ENCODE data around the gene BSN.

The BSN gene

DNA sequence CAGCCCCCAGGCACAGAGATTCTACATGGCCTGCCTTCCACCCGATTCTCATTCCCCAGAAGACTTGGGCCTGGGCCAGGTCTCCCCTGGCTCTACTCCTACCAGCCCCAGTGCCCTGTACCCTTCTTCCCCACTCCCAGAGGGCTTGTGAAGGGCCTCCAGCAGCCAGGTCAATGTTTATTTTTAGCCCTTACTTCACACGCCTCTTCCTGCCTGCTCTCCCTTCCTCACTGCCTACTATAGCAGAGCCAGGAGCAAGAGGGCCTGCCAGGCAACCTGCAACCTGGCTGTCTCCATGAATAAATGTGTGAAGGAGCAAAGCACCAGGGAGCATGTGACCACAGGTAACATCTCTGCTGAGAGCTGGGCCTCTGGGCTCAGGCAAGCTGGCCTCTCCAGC is 93.5 kb downstream of the BSN start:
- H3K4me3 ChIP-seq (ENCODE audit: control insufficient read depth, low read depth, low read length) = no peak overlapping the region
- no peak for DNase-seq (ENCODE audit: low read depth)
- TF ChIP-seq, protein P1, sequence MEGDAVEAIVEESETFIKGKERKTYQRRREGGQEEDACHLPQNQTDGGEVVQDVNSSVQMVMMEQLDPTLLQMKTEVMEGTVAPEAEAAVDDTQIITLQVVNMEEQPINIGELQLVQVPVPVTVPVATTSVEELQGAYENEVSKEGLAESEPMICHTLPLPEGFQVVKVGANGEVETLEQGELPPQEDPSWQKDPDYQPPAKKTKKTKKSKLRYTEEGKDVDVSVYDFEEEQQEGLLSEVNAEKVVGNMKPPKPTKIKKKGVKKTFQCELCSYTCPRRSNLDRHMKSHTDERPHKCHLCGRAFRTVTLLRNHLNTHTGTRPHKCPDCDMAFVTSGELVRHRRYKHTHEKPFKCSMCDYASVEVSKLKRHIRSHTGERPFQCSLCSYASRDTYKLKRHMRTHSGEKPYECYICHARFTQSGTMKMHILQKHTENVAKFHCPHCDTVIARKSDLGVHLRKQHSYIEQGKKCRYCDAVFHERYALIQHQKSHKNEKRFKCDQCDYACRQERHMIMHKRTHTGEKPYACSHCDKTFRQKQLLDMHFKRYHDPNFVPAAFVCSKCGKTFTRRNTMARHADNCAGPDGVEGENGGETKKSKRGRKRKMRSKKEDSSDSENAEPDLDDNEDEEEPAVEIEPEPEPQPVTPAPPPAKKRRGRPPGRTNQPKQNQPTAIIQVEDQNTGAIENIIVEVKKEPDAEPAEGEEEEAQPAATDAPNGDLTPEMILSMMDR (IDR thresholded peaks at IDR 0.05; ENCODE audit: control insufficient read depth, insufficient read depth, low read depth, low read length, missing control alignments) = no peak

DNA sequence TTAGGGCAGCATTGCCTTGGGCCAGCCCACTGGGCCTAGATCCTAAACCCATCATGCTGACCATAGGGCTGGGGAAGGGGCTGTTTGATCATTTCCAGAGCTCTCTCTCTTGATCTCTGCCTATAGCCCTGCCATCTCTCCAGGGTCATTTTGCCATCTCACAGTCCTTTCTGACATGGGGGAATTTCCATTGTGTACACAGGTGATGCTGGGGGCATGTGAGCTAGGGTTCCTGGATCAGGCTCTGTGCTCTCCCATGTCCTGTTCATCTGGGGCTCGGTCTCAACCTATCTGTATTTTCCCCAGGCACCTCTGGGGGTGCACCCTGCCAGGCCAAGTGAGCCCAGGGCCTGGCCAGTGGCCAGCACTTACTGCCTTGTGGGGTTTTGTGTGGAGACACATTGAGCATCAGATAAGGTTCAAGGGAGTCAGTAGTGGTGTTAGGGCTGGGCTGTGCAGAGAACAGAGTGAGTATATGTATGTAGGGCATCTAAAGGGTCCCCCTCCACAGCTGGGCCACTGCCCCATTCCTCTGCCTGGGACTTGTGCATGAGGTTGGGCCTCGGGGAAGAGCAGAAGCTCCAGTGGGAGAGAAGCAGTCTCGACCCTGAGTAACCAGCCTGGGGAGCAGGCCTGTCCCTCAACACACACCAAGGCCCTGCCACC is 94.2 kb downstream of the BSN start:
- no peak overlapping the region for H3K4me3 ChIP-seq (ENCODE audit: control insufficient read depth, low read depth, low read length)
- TF ChIP-seq, protein P1 (IDR thresholded peaks at IDR 0.05; ENCODE audit: control insufficient read depth, insufficient read depth, low read depth, low read length, missing control alignments) = no peak
- no peak for DNase-seq (ENCODE audit: low read depth)

DNA sequence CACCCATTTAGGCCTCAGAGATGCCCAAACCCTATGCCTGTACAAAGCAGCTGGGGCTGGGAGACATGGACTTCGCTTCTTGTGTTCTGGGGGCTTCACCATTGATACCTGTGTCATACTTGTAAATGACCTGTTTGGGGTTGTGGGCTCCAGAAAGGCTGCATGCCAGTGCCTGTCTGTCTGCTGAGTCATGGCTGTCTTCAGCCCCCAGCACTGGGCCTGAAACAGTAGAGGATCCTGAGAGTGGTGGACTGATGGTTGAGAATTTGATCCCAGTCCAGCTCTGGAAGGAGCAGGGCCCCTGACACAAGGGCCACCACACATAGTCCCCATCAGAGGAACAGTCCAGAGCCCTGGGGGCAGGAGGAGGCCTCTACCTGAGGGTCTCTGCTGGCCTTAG is 95.3 kb downstream of the BSN start:
- DNase-seq (ENCODE audit: low read depth) = no peak
- H3K4me3 ChIP-seq (ENCODE audit: control insufficient read depth, low read depth, low read length) = no peak overlapping the region
- TF ChIP-seq, protein P1 (IDR thresholded peaks at IDR 0.05; ENCODE audit: control insufficient read depth, insufficient read depth, low read depth, low read length, missing control alignments) = no peak

DNA sequence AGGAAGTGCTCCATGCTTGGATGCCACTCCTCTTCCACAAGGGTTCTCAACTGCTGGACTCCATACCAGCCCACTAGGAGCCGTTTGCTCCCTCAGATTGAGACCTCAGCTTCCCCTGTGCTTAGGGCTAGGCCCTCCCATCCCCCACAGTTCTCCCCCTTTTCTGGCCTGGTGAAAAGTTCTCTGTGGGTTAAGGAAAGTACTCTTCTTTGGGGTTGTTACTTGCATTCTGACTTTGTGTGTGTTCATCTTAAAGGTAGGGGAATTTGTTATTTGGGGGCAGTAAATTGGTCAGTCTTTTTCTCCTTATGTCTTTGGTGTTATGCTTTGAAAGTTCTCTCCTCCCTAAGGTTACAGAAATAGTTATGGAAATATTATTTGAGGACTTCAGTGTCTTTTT is 95.9 kb downstream of the BSN start:
- TF ChIP-seq, protein P1 (IDR thresholded peaks at IDR 0.05; ENCODE audit: control insufficient read depth, insufficient read depth, low read depth, low read length, missing control alignments) = no peak
- no peak for DNase-seq (ENCODE audit: low read depth)
- H3K4me3 ChIP-seq (ENCODE audit: control insufficient read depth, low read depth, low read length) = no peak overlapping the region

DNA sequence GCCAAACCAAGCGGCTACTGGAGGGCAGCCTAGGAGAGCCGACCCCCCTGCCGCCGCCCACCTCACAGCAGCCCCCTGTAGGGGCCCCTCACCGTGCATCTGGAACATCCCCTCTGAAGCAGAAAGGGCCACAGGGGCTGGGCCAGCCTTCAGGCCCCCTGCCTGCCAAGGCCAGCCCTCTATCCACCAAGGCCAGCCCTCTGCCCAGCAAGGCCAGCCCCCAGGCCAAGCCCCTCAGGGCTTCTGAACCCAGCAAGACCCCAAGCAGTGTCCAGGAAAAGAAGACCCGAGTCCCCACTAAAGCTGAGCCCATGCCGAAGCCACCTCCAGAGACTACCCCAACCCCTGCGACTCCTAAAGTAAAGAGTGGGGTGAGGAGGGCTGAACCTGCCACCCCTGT is 96.4 kb downstream of the BSN start:
- no peak overlapping the region for H3K4me3 ChIP-seq (ENCODE audit: control insufficient read depth, low read depth, low read length)
- TF ChIP-seq, protein P1 (IDR thresholded peaks at IDR 0.05; ENCODE audit: control insufficient read depth, insufficient read depth, low read depth, low read length, missing control alignments) = no peak
- DNase-seq (ENCODE audit: low read depth) = no peak

DNA sequence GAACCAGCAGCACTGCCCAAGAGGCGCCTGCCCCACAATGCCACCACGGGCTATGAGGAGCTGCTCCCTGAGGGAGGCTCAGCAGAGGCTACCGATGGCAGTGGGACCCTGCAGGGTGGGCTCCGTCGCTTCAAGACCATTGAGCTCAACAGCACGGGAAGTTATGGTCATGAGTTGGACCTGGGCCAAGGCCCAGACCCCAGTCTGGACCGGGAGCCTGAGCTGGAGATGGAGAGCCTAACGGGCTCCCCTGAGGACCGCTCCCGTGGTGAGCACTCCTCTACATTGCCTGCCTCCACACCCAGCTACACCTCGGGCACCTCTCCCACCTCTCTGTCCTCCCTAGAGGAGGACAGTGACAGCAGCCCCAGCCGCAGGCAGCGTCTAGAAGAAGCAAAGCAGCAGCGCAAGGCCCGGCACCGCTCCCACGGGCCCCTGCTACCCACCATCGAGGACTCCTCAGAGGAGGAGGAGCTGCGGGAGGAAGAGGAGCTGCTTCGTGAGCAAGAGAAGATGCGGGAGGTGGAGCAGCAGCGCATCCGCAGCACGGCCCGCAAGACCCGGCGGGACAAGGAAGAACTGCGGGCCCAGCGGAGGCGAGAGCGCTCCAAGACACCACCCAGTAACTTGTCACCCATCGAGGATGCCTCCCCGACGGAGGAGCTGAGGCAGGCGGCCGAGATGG is 98.1 kb downstream of the BSN start:
- TF ChIP-seq, protein P1 (IDR thresholded peaks at IDR 0.05; ENCODE audit: control insufficient read depth, insufficient read depth, low read depth, low read length, missing control alignments) = no peak
- no peak for DNase-seq (ENCODE audit: low read depth)
- no peak overlapping the region for H3K4me3 ChIP-seq (ENCODE audit: control insufficient read depth, low read depth, low read length)

Data from AG09309 (cell line).